Endometrium (tissue), 2 donors: ENCODE measurements around the gene ASMTL.

Source experiments
- FAIRE-seq: peaks from 2 replicates; lab custom pipeline; 2012; peaks lifted over from hg19 to GRCh38; lab: Jason Lieb, UNC
- donor health status: control.
- donor health status: control.

Gene ASMTL

GRCh38 chrX:1403228-1403627 lies 49.5 kb downstream of the ASMTL start:
- FAIRE-seq = no peak

GRCh38 chrX:1401611-1402430 lies 50.9 kb downstream of the ASMTL start:
- no peak for FAIRE-seq

GRCh38 chrX:1400742-1401471 lies 51.8 kb downstream of the ASMTL start:
- no peak for FAIRE-seq

GRCh38 chrX:1400049-1400448 lies 52.7 kb downstream of the ASMTL start:
- no peak for FAIRE-seq

- no peak for FAIRE-seq
These were observed 54.0 kb downstream of the ASMTL start for GRCh38 chrX:1398431-1399340.

- no peak for FAIRE-seq
These were observed 55.1 kb downstream of the ASMTL start for GRCh38 chrX:1397441-1398270.

GRCh38 chrX:1397001-1397400 lies 55.7 kb downstream of the ASMTL start:
- FAIRE-seq = no peak

- FAIRE-seq = no peak
These were observed 57.0 kb downstream of the ASMTL start for GRCh38 chrX:1395646-1396216.

- no peak for FAIRE-seq
These were observed 57.8 kb downstream of the ASMTL start for GRCh38 chrX:1394731-1395501.

- no peak for FAIRE-seq
These were observed 58.7 kb downstream of the ASMTL start for GRCh38 chrX:1393871-1394615.

GRCh38 chrX:1392376-1393068 lies 60.2 kb downstream of the ASMTL start:
- FAIRE-seq = no peak

GRCh38 chrX:1391707-1392375 lies 60.9 kb downstream of the ASMTL start, which contains the start of gene SLC25A6:
Gene SLC25A6, minus strand, starts transcription at chrX:1392113. Its CDS starts 104 bp downstream, at chrX:1392009.
- FAIRE-seq = no peak

- FAIRE-seq = no peak
These were observed 61.4 kb downstream of the ASMTL start for GRCh38 chrX:1391370-1391706.

GRCh38 chrX:1390621-1391369 lies 61.9 kb downstream of the ASMTL start:
- no peak for FAIRE-seq

GRCh38 chrX:1389993-1390285 lies 62.8 kb downstream of the ASMTL start:
- FAIRE-seq = no peak

GRCh38 chrX:1389181-1389992 lies 63.3 kb downstream of the ASMTL start:
- FAIRE-seq = no peak

- no peak for FAIRE-seq
These were observed 64.1 kb downstream of the ASMTL start for GRCh38 chrX:1388651-1389050.
